GM19372 (cell line): ENCODE measurements around the gene CADPS.

ENCODE experiments used
- ATAC-seq: cut with Tn5 transposase; IDR thresholded peaks from one replicate; pipeline ENCODE4 v1.9.1; 2021; ENCODE audit warnings: mild to moderate bottlenecking, low read depth, moderate library complexity; ENCODE audit not compliant: unreplicated experiment

Gene CADPS

DNA sequence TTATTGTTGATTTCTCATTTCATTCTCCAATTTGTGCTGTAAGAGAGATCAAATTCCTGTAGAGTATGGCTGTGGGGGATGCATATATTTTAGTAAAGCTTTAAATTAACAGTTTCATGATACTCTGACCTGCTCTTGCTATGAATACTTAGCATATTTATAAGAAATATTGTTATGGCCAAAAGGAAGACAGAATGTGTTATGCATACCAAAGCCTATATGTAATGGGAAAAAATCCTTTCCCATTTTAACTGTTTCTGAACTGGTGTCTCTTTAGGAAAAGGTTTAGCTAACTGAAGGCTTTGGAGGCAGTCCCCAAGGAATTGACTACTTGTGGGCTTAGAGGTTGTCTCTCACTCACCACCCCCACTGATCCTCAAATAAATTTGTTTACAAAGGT, 59.2 kb downstream of the CADPS start:
- no peak for ATAC-seq

DNA sequence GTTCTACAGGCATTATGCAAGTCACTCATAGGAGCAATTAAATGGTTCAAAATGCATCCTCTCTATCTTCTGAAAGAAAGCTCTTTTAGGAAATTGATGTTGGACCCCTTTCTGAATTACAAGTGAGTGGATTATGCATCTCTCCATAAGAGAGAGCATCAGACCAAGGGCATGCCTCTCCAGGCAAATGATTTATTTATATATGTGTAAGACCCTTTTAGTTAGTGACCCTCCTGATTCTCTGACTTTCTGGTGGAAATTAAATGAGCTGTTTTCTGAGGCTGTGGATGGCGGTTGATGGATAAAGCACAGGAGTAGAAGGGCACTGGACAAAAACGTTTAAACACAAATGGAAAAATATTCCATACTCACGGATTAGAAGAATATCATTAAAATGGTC, 62.6 kb downstream of the CADPS start:
- ATAC-seq: no peak

DNA sequence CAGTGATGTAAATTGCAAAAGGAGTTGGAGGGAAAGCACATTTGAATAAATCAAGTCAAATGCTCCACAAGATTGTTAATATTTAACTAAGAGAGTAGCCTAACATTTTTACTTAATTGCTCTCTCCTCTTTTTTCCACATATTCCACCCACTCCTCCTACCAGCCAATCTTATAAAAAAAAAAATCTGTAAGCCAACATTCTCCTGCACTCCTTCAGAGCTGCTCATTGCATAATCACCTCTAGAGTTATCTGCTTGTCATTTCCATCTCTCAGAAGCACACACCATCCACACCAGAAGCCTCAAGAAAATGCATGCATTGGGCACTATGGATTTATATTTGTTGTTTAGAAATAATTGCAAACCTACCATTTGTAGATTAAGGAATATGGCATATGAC, 64.1 kb downstream of the CADPS start:
- no peak for ATAC-seq

DNA sequence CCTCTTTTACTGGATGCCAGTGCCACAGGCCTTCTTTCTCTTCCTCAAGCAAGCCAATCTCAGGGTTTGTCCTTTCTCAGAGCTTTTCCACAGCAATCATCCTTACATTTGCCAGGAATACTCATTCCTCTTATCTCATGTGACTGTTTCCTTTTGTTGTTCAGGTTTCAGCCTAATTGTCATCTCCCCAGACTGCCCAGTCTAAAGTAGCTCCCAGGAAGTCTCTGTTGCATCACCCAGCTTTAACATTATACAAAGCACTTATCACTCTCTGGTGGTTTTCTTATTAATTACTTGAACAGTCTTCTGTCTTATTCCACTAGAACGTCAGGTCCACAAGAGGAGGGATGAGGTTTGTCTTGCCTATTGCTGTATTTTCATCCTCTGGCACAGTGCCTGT, 65.8 kb downstream of the CADPS start:
- no peak for ATAC-seq

DNA sequence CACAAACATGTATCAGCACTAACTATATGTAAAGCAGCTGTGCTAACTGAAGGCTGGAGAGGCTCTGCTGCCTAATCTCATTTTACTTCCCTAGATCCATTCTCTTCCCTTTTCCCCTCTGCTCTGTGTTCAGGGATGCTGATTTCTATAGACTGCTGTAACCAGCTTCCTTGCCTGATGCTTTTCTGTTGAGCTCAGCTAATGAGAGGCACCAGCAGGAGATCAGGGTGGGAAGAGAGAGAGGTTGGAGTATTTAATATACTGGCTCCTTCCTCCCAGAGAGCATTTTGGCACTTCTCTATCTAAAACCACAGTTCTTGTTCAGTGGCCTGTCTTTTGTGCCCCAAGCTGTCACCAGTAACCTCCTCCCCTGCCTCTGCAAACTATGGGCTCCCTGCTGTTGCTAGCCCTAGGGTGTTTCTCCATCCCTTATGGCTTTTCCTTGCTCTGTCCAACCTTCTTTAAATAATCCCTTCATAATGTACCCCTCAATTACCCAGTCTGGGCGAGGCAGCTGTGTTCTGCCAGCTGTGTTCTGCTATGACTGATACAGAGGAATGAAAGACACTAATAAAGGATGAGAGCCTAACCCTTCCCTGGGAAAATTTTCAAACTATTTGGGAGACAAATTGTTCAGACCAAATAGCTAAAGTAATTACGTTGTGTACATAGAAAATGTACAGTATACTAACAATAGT, 69.5 kb downstream of the CADPS start:
- no peak for ATAC-seq

DNA sequence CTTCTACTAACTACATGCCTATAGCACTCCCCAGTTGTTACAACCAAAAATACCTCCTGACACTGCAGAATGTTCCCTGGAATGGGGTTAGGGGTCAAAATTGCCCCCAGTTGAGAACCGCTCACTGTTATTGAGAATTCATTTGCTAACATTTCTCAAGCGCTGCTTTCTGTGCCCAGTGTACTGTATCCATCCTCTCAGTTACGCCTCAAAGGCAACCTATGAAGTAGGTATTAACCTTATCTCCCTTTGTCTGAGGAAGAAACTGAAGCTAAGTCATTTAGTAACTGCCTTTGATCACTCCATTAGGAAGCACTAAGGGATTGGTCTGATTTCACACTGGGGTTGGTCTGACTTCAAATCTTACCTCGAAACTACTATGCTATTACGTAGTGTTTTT, 70.1 kb downstream of the CADPS start:
- ATAC-seq: no peak

DNA sequence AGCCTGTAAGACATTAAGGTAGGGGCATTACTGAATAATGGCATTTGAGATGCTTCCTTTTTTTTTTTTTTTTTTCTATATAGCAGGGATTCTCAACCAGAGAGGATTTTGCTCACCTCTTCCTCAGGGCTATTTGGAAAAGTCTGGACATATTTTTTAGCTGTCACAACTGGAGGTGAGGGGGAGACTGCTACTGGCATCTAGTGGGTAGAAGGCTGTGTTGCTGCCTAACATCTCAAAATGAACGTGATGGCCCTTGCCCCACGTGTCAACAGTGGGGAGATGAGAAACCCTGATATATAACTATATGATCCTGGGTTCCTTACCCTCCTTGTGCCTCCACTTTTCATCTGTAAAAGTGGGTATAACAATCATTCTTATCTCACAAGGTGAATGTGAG, 71.9 kb downstream of the CADPS start:
- ATAC-seq: no peak

DNA sequence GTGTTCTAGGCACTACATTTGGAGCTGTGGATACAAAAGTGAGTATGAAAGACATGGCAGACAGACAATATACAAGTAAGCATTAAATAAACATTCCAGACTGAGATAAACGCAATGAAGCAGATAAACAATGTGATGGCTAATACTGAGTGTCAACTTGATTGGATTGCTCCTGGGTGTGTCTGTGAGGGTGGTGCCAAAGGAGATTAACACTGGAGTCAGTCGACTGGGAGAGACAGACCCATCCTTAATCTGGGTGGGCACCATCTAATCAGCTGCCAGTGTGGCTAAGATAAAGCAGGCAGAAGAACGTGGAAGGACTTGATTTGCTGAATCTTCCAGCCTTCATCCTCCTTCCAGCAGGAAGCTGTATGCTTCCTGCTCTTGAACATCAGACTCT, 77.2 kb downstream of the CADPS start:
- no peak for ATAC-seq

DNA sequence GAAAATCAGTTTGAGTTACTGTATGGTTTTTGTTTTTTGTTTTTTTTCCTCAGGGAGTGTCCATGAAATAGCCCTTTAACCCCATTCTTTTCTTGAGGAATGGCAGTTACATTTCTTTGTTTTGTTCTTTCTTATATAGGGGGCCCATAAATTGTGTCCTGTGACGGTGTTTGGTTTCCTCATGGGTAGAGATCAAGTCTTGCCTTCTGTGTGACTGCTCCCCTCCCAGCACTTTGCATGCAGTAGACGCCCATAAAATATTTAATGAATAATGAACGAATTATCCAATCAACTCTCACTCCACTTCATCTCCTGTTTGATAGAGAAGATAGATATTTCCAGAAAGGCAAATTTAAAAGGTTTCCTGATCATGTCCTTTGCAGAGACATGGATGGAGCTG, 78.1 kb downstream of the CADPS start:
- ATAC-seq: no peak

DNA sequence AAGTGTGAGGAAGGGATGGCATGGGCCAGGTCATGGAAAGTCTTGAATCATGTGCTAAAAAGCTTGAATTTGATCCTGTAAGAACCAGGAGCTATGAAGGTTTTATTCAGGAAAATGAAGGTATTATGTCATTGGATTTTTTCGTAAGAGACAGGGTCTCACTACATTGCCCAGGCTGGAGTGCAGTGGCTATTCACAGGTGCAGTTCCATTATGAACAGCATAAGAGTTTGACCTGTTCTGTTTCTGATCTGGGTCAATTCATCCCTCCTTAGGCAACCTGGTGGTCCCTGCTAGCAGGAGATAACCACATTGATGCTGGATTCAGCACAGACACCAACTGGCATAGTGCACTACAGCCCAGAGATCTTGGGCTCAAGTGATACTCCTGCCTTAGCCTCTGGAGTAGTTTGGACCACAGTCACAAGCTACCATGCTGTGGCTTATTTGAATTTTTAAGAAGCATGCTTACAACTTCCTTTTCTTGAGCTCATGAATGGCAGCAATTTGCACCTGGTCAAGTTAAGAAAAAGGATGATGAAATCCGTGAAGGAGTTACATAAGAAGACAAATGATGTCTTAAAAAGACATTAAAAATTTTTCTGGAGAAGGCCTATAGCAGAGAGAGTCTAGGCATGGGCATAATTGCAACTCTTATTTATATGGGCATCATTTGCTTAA, 79.1 kb downstream of the CADPS start:
- no peak for ATAC-seq

DNA sequence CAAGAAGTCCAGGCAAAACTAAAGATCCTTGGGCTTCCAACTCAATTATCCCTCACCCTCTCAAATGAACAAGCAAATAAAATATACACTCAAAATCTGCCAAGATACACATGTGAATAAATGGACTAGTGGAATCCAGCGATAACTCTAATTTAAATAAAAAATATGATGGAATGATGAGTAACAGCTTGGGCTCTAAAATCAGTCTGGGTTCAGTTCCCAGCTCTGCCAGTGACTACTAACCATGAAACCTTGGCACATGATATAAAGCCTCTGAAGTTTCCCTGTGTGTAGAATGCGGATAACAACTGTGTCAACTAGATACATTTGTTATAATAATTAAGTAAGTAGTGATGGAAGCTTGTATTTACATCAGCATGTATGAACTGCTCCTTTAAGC, 81.3 kb downstream of the CADPS start:
- ATAC-seq: no peak

DNA sequence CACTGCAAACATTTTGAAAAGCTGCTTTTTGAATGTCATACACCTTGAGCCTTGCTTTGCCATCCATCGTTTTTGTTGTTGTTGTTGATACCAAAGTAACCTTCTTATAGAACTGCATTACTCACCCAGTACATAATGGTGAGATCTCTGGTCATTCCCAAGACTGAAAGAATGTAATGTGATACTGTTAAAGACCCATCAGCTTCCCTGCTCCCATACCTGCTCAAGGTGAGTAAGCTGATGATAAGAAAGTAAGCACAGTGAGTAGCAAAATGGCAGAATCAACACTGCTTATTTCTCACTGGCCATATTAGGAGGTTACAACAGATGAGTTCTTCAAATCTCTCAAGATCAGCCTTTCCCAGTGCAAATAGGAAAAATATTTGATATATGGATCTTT, 89.8 kb downstream of the CADPS start:
- no peak for ATAC-seq

DNA sequence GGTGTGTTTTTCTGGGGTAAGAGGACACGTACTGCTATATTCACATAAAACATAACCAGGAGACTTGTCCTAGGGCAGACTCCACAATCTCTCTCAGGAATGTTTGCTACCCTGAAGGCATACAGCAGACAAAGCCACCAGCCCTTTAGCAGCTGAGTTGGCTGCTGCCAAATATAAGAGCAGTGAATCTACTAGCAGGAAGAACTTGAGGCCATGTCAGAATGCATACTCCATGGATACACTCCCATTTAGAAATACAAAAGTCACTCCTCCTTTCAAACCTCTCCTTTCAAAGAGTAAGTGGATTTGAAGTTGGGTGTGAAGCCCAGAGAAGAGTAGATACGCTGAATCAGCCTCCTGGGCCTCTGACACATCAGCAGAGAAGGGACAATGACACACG, 94.1 kb downstream of the CADPS start:
- no peak for ATAC-seq

DNA sequence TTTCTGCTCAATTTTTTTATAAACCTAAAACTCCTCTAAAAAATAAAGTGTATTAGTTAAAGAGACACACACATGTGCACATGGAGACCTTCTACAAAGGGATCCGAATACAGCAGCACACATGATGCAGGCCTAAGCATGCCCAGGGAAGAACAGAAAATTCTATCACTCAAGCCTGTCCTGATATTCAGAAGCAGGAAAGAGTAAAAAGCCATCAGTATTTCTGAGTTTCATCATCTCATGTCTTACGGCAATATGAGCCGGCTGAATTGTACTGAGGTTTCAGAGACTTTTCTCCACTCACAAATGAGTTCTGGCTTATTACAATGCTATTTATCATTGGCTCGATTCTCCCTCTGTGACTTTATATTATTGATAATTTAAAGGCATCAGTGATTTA, 97.5 kb downstream of the CADPS start:
- ATAC-seq: no peak

DNA sequence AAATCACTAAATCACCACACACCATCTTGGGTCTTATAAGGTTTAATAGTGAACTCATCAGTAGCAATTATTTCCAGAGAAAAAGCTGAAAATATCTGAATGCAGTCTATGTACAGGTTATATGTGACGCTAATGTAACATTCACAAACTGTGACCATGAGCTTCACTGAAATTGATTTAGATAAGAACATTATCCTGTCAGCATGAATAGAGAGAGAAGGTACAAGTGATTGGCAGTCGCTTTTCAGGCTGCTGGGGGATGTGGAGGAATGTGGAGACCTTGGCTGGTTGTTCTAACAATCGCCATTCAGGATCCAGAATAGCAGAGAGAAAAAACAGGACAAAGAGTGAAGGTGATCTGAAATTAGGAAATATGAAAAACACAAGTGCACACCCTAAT, 98.1 kb downstream of the CADPS start:
- no peak for ATAC-seq

DNA sequence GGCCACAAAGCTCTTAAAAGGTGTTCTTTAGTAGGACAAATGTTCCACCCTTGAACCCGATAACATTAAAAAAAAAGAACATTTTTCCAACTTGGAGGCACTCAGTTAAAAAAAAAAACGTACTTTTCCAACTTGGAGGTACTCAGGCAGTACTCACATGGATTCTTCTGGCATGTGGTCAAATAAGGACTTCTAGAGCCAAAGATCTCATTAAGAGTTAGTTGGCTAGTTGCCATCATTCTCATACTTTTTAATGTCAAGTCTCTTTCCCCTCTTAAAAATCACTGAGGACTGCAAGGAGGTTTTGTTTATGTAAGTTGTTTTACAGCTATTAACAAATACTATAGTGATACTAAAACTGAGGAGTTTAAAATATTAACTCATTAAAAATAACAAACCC, 101.0 kb downstream of the CADPS start:
- no peak for ATAC-seq

DNA sequence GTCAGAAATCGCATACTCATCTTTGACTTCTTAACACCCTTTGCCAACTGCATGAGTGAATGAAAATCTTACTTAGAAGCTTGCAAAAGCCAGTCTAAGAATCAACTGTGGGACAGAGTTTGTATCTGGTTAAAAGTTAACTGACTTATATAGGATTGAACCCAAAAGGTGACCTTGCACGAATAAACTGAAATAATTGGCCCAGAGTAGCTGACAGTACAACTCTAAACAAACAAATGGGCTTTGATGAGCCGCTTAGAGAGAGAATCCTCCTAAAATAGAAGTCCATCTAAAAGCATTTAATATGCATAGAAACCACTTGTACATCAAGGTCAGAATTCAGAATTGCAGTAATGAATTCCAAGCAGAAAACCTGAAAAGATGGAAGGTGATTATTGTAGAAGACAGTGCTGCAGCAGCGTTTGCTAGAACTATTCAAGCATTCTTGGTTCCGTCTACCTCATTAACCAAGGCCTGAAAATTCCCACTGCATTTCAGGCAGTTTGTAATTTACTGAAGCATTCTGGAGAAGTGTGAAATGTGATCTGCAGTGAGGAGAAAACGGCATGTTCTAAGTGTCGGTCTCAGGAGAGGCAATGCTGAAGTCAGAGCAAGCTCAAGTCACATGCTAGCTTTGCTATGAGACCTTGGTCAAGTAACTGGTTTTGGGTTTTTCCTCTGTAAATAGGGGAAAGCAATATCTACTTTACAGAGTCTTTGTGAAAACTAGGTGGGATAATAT, 103.7 kb downstream of the CADPS start:
- no peak for ATAC-seq

DNA sequence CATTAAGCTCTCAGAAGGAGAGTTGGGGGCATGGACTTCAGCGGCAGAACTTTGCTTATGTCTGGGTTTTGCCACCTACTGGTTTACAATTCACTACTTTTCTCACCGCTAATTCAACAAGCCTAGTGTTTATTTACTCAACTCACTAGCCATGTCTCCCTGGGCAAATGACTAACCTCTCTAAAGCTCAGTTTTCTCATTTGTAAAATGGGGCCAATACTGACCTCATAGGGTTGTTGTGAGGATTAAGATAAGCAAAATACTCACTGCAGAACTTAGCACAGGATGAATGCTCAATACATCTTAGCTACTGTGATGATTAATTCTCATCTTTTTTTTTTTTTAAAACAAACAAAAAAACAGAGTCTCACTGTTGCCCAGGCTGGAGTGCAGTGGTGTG, 106.3 kb downstream of the CADPS start:
- no peak for ATAC-seq

DNA sequence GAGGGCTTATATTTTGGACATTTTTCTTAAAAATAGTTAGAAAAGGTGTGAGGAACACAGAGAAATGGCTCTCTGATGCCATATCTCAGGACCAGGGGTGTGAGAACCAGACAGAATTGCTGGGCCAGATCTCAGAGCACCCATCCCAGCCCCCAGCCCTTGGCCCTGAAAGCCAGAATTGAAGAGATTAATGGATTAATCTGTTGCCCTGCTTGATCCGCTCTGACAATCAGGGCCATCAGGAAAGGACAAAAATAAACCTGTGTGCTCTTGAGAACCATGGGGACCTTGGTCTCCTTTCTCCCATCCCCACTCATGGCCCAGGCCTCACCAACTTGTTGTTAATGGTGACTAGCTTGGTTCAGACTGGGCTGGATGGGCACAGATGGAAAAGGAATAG, 113.5 kb downstream of the CADPS start:
- ATAC-seq: no peak

DNA sequence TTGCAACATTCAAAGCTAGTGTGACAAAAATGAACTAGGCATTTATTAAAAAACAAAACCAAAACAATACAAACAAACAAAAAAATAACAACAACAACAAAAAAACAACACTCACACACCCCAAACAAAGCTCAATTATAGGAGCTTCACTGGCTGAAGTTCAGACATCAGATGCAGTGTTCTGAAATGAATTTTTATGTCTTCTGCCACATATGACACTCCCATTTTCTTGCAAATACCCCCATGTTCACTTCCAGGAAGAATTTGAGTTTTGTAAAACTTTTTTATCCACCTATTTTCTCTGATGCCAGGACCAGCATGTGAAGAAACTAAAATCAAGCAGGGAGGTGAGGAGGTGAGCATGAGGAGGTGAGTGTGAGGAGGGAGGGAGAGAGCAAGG, 113.9 kb downstream of the CADPS start:
- ATAC-seq: no peak

DNA sequence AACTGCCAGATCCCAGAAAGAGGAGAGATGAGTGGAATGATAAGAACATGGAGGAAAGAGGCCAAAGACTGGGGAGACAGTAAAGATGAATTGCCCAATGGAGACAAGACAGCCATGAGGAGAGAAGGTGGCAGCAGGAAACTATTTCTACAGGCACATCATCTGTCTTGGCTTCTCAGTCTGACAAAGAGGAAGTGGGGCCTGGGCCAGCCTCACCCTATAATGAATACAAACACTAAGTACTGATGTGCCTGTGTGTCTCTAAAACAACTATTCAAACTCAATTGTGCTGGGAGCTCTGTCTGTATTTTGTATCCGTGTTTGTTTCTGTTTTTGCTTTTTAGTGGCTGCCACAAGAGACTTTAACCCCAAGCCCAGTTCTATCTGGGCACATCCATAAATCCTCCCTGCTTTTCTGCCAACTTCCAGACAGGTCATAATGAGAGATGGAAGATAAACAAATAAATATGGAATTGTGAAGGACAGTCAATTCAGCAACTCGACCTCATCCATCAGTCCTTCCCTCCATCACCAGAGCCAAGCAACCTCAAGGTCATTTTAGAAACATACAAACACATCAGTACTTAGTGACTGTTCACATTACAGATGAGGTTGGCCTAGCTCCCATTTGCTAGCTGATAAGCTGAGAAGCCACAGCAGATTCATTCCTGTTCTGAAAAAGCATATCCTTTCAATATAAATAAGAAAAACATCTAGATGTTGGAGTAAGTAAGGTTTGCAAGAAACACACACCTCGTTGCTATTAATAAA, 116.7 kb downstream of the CADPS start:
- ATAC-seq: no peak
